C4-2B (cell line): ENCODE results near the gene SOX5.

Source experiments
- ZFX ChIP-seq: fragments of 450-650 bp; IDR thresholded peaks from 2 replicates; pipeline ENCODE4 v1.6.1; 2017
- TF ChIP-seq, protein P1 (sequence below): fragments of 450-650 bp; conservative IDR thresholded peaks from 2 replicates; pipeline ENCODE4 v1.5.1; 2017; ENCODE audit warnings: mild to moderate bottlenecking

DNA sequence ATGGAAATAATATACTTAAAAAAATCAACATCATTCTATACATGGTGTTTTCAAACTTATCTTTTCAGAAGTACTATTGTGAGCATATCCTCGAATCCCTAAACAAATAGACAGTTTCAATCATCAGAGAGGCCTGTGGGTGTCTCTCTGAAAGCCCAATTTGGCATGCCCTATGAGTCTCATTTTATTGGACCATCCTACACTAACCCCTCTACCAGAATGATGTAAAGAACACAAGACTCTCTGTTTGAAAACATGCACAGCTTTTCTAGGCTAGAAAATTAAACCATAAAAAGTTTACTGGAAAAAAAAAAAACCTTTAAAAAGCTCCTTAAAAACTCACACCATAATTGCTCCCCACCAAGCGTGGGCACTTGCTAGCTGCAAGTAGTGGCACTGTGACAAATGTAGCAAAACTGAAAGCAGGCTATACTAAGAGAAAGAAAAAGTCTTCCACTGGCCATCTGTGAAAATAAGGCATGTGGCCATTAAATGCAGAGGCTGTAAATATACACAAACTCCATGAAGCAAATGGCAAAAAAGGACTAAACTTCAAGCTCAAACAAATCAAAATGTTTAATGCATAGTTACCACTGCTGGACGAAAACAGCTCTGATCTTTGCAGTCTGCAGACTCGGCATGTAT, 394.2 kb downstream of the SOX5 start:
- TF ChIP-seq, protein P1, sequence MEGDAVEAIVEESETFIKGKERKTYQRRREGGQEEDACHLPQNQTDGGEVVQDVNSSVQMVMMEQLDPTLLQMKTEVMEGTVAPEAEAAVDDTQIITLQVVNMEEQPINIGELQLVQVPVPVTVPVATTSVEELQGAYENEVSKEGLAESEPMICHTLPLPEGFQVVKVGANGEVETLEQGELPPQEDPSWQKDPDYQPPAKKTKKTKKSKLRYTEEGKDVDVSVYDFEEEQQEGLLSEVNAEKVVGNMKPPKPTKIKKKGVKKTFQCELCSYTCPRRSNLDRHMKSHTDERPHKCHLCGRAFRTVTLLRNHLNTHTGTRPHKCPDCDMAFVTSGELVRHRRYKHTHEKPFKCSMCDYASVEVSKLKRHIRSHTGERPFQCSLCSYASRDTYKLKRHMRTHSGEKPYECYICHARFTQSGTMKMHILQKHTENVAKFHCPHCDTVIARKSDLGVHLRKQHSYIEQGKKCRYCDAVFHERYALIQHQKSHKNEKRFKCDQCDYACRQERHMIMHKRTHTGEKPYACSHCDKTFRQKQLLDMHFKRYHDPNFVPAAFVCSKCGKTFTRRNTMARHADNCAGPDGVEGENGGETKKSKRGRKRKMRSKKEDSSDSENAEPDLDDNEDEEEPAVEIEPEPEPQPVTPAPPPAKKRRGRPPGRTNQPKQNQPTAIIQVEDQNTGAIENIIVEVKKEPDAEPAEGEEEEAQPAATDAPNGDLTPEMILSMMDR = no peak
- no peak for TF ChIP-seq ZFX
